Right hindlimb (tissue), 1 donor: ENCODE results near the gene EPHB1.
A peak's percentile ranks its signal among the peaks of the same experiment; 100 is the strongest.
"Not testable (repeated sequence)": the region's sequence is repeated elsewhere in the genome, so short reads cannot be mapped to it uniquely, and the experiment has no call there.

Experiments
- DNase-seq: peaks from one replicate; pipeline ENCODE4 v3.0.0-alpha.2; 2018

The EPHB1 gene

GRCh38 chr3:134777341-134777740 lies 17.7 kb upstream of the EPHB1 start:
- DNase-seq, result no peak

- not testable (repeated sequence) for DNase-seq
Observed at GRCh38 chr3:134788283-134788682, 6.8 kb upstream of the EPHB1 start.

GRCh38 chr3:134790065-134790464 lies 5.0 kb upstream of the EPHB1 start:
- DNase-seq, result no peak

GRCh38 chr3:134791992-134792391 lies 3.1 kb upstream of the EPHB1 start:
- DNase-seq, result no peak

- DNase-seq, result no peak
Observed at GRCh38 chr3:134792700-134793099, 2.4 kb upstream of the EPHB1 start.

GRCh38 chr3:134793562-134793961 lies 1.5 kb upstream of the EPHB1 start:
- no peak for DNase-seq

- no peak for DNase-seq
Observed at GRCh38 chr3:134794323-134794722, 737 bp upstream of the EPHB1 start.

- DNase-seq, result no peak
Observed at GRCh38 chr3:134795746-134796280, 753 bp downstream of the EPHB1 start.

GRCh38 chr3:134796281-134797056 lies 1.4 kb downstream of the EPHB1 start:
- peak; percentile 28 for DNase-seq

- DNase-seq, result no peak
Observed at GRCh38 chr3:134797057-134797740, 2.1 kb downstream of the EPHB1 start.

GRCh38 chr3:134797741-134798451 lies 2.8 kb downstream of the EPHB1 start:
- no peak for DNase-seq

- DNase-seq, result no peak
Observed at GRCh38 chr3:134798681-134799311, 3.7 kb downstream of the EPHB1 start.

GRCh38 chr3:134799393-134799792 lies 4.3 kb downstream of the EPHB1 start:
- DNase-seq, result no peak

- DNase-seq, result no peak
Observed at GRCh38 chr3:134801204-134801958, 6.3 kb downstream of the EPHB1 start.

GRCh38 chr3:134802428-134803050 lies 7.5 kb downstream of the EPHB1 start:
- DNase-seq, result no peak

- no peak for DNase-seq
Observed at GRCh38 chr3:134803051-134803505, 8.0 kb downstream of the EPHB1 start.

GRCh38 chr3:134803652-134804051 lies 8.6 kb downstream of the EPHB1 start:
- DNase-seq, result no peak

- DNase-seq, result no peak
Observed at GRCh38 chr3:134804508-134805480, 9.7 kb downstream of the EPHB1 start.

- DNase-seq, result no peak
Observed at GRCh38 chr3:134807189-134807588, 12.1 kb downstream of the EPHB1 start.

GRCh38 chr3:134808835-134809234 lies 13.8 kb downstream of the EPHB1 start:
- DNase-seq, result no peak
